Measurements from ENCODE around the gene ARHGAP22.

Gene ARHGAP22

DNA sequence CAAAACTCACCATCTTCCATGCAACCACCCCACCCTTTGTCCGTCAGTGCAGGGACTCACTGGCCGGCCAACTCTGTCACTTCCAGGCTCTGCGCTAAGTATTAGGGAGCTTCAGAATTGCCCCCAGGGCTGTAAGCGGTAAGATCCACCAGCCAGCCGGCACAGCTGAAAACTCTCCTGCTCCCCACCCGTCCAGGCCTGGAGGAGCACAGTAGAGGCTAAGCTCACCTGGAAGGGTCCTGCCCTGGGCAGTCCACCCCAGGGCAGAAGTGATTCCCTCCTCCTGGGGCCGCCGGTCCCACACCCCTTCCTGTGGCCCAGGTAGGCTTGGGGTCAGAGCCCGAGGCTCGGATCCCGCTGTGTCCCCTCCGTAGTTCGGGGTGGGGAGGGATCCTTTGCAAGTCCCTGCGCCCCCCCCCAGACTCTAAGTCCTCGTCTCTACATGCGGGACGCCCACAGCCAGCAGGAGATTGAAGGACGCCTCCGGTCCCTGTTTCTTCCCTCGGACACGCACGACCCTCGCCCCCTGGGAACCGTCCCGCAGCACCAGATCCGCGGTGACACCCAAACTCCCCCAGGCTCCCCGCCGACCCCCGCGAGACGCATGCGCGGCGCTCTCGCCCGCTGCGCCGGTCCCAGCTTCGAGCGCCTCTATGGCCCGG is 138.9 kb downstream of the ARHGAP22 start:
- H3K27me3 ChIP-seq (replicated peaks; ENCODE audit: control insufficient read depth, insufficient read depth, low read length) = no peaks in the 10 kb centered on the region
- no peaks in the 10 kb centered on the region for H3K36me3 ChIP-seq (ENCODE audit: control insufficient read depth, insufficient read depth, low read length, severe bottlenecking)
- H3K4me1 ChIP-seq (ENCODE audit: control insufficient read depth, insufficient read depth, low read length) = peaks cover 15% of the 10 kb centered on the region
- no peaks in the 10 kb centered on the region for H3K9me3 ChIP-seq (ENCODE audit: control insufficient read depth, low read length)
- H3K9ac ChIP-seq (ENCODE audit: low read length) = peak overlapping the region; percentile 48
- H3K4me3 ChIP-seq (ENCODE audit: low read length) = peak overlapping the region; percentile 54
- no peak for DNase-seq (ENCODE audit: low read depth)

DNA sequence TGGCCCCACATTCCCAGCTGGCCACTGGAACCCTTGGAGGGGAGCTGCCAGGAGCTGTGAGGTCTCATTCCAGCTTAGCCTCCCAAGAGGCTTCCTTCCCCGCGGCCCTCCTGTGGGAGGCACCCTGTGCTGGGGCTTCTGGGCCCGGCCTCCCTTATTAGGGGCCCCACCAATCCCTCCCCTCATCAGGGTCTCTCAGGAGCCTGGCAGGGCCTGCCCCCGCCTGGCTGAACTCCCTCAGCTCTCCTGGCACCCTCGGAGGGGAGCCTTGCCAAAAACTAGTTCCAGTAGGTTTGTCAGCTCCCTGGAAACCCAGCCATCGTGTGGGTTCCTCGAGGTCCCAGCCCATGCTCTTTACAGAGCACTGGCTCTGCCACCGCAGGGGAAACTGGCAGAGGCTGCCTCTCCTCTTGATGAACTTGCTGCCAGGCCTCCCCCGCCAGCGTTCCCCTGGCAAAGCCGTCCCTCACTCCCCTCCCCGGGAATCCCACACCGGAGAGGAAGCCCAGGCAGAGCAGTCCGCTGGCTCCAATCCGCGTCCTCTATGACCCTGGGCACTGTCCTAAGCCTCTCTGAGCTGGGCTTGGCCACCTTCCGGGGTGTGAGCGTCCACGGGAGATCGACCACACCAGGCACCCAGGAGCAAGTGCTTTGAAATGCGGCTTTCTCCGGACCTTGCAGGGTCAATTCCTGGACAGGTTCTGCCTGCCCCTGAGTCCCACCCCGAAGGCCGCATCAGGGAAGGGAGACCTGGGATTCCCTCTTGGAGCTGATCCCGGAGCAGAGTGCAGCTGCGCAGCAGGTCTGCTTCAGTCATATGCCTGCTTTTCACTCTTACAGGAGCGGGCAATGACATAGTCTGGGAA is 139.8 kb downstream of the ARHGAP22 start:
- DNase-seq (ENCODE audit: low read depth) = no peak
- no peak overlapping the region for H3K4me3 ChIP-seq (ENCODE audit: low read length)
- no peaks in the 10 kb centered on the region for H3K9me3 ChIP-seq (ENCODE audit: control insufficient read depth, low read length)
- no peaks in the 10 kb centered on the region for H3K36me3 ChIP-seq (ENCODE audit: control insufficient read depth, insufficient read depth, low read length, severe bottlenecking)
- H3K27me3 ChIP-seq (replicated peaks; ENCODE audit: control insufficient read depth, insufficient read depth, low read length) = no peaks in the 10 kb centered on the region
- peaks cover 15% of the 10 kb centered on the region for H3K4me1 ChIP-seq (ENCODE audit: control insufficient read depth, insufficient read depth, low read length)
- no peak overlapping the region for H3K9ac ChIP-seq (ENCODE audit: low read length)

DNA sequence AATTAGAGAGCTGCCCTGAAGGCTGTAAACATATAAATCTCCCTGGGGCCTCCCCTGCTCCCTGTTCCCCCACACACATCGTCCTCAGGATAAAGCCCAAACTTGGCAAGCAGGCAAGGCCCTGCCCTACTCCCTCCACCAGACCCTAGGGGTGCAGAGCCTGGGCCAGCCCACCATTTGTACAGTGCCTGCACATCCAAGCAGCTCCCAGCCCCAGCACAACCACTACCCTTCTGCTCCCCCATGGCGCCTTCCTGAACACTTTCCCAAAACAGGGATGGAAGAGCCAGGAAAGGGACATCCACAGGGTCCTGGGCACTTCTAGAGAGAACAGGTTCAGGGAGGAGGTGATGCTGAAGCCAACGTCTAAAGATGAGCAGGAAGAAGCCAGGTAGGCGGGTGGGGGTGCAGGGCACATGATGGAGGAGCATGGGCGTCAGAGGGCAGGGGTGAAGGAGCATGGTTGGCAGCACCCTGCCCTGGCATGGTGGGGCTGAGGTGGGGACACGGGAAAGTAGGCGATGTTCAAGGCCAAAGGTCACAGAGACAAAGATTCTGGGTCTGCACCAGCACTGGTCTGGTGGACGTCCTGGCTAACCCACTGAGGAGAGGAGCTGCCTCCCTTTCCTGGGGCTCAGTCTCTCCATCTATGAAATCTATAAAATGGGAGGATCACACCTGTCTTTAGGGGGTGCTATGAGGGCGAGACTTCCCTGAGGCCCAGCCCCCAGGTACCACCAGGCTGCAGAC is 140.6 kb downstream of the ARHGAP22 start:
- Histone ChIP-seq H3K36me3 (ENCODE audit: control insufficient read depth, insufficient read depth, low read length, severe bottlenecking) (no peaks in the 10 kb centered on the region), H3K9ac (ENCODE audit: low read length) (no peak overlapping the region), H3K9me3 (ENCODE audit: control insufficient read depth, low read length) (no peaks in the 10 kb centered on the region), H3K4me1 (ENCODE audit: control insufficient read depth, insufficient read depth, low read length) (peaks cover 15% of the 10 kb centered on the region), H3K27me3 (replicated peaks; ENCODE audit: control insufficient read depth, insufficient read depth, low read length) (no peaks in the 10 kb centered on the region), H3K4me3 (ENCODE audit: low read length) (no peak overlapping the region)
- DNase-seq (ENCODE audit: low read depth) = no peak

DNA sequence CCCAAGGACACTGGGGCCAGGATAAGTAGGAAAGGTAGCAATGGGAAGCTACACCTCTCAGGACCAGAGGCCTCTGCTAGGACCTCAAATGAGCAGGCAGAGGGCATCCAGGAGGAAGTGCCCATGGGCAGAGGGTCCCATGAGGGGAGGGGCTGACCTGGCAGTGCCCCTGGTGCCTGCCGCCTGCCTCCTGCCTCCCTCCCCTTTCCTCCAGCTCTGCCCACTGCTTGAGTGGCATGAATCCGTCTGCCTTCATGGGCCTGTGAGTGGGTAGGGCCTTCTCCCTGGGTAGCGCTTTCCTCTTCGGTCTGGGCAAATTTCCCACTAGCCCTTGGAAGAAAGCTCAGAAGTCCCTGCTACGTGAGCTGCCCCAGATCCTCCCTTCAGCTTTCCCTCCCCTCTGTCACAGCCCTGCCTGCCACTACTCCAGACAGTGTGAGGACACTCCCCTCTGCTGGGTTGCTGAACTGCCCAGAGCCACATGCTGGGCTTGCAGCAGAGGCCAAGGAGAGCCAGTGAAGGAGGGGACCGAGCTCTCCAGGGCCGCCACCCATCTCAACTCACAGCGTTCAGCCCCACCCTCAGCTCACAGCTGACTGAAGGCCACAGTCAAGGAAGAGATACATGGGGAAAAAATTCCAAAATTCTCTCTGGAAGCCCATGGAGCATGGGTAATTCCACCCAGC is 141.4 kb downstream of the ARHGAP22 start:
- peak; percentile 55 for DNase-seq (ENCODE audit: low read depth)
- H3K4me1 ChIP-seq (ENCODE audit: control insufficient read depth, insufficient read depth, low read length) = peaks cover 15% of the 10 kb centered on the region

DNA sequence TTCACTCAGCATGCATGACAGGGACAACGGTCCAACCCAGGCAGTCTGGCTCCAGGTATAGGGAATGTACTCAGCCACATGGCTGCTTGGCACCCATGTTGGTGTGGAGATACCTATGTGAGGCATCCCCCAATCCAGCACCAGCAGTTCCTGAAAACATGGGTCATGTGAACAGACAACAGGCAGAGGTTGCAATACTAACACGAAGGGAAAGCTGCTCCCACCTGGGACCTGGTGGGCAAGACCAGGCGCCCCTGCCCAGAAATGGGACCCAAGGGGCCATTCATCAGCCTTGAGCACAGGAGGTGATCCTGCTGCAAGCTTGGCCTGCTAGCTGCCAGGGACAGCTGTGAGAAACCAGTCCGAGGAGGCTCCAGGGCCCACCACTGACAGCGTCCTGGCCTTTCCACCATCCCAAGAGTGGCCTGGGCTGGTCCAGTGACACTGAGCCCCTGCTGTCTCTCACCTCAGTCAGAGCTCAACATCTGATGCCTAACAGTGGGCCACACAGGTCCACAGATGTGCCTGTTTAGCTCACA is 142.3 kb downstream of the ARHGAP22 start:
- DNase-seq (ENCODE audit: low read depth) = no peak
- H3K4me3 ChIP-seq (ENCODE audit: low read length) = no peak overlapping the region
- no peaks in the 10 kb centered on the region for H3K36me3 ChIP-seq (ENCODE audit: control insufficient read depth, insufficient read depth, low read length, severe bottlenecking)
- H3K9ac ChIP-seq (ENCODE audit: low read length) = no peak overlapping the region
- H3K4me1 ChIP-seq (ENCODE audit: control insufficient read depth, insufficient read depth, low read length) = peaks cover 15% of the 10 kb centered on the region
- no peaks in the 10 kb centered on the region for H3K27me3 ChIP-seq (replicated peaks; ENCODE audit: control insufficient read depth, insufficient read depth, low read length)
- H3K9me3 ChIP-seq (ENCODE audit: control insufficient read depth, low read length) = no peaks in the 10 kb centered on the region

More for the DNA sequence above, 141.4 kb downstream of the ARHGAP22 start:
- Histone ChIP-seq H3K9me3 (ENCODE audit: control insufficient read depth, low read length) (no peaks in the 10 kb centered on the region), H3K4me3 (ENCODE audit: low read length) (no peak overlapping the region), H3K36me3 (ENCODE audit: control insufficient read depth, insufficient read depth, low read length, severe bottlenecking) (no peaks in the 10 kb centered on the region), H3K9ac (ENCODE audit: low read length) (no peak overlapping the region), H3K27me3 (replicated peaks; ENCODE audit: control insufficient read depth, insufficient read depth, low read length) (no peaks in the 10 kb centered on the region)

DNA sequence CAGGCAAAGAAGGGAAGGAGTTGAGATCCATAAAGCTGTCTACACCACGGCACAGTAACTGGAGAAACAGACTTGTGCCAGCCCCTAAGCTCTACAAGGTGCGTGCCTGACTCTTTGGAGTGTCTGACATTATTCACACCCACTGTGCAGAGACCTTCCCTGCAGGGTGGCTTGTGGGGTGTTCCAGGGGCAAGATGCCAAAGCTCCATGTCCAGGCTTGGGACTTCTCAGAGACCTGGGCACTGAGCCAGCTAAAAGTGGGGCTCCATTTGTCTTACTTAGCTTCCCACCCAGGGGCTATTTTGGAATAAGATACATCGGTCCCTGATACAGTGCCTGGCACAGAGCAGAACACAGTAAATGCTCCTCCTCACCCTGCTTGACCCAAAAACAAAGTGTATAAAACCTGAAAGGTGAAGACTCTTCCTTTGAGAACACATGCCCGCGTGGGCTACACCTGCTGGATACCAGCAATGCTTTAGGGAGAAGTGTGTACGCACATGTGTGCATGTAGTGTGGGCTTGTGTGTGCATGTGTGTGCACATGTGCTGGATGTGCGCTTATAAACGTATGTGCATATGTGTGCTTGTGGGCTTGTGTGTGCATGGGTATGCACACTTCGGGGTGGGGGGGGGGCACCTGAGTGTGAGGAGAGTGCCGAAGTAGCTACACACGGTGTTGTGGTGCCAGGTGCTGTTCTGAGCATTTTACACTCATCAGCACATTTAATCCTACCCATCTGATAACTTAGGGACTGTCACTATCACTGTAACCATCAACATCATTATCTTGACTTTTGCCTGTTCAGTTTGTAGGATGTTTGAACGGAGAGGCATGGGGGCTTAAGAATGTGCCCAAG is 143.0 kb downstream of the ARHGAP22 start:
- no peak overlapping the region for H3K4me3 ChIP-seq (ENCODE audit: low read length)
- no peaks in the 10 kb centered on the region for H3K36me3 ChIP-seq (ENCODE audit: control insufficient read depth, insufficient read depth, low read length, severe bottlenecking)
- no peaks in the 10 kb centered on the region for H3K27me3 ChIP-seq (replicated peaks; ENCODE audit: control insufficient read depth, insufficient read depth, low read length)
- H3K9me3 ChIP-seq (ENCODE audit: control insufficient read depth, low read length) = no peaks in the 10 kb centered on the region
- no peak overlapping the region for H3K9ac ChIP-seq (ENCODE audit: low read length)
- peaks cover 15% of the 10 kb centered on the region for H3K4me1 ChIP-seq (ENCODE audit: control insufficient read depth, insufficient read depth, low read length)
- no peak for DNase-seq (ENCODE audit: low read depth)

DNA sequence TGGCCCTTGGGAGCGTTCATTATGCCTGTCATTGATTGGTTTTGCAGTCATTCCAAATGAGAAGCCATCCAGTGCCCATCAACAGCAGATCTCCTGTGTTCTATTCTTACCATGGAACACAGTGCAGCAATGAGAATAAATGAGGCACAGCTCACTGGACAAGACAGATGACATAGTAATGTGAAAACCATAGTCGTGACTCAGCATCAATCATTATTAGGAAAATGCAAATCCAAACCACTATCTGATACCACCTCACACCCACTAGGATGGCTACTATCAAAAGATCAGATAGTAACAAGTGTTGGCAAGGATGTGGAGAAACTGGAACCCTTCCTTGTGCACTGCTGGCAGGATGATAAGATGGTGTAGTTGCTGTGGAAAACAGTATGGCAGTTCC is 144.7 kb downstream of the ARHGAP22 start:
- Histone ChIP-seq H3K4me1 (ENCODE audit: control insufficient read depth, insufficient read depth, low read length) (peaks cover 5% of the 10 kb centered on the region), H3K27me3 (replicated peaks; ENCODE audit: control insufficient read depth, insufficient read depth, low read length) (no peaks in the 10 kb centered on the region), H3K4me3 (ENCODE audit: low read length) (no peak overlapping the region), H3K9ac (ENCODE audit: low read length) (no peak overlapping the region), H3K36me3 (ENCODE audit: control insufficient read depth, insufficient read depth, low read length, severe bottlenecking) (no peaks in the 10 kb centered on the region), H3K9me3 (ENCODE audit: control insufficient read depth, low read length) (no peaks in the 10 kb centered on the region)
- no peak for DNase-seq (ENCODE audit: low read depth)

DNA sequence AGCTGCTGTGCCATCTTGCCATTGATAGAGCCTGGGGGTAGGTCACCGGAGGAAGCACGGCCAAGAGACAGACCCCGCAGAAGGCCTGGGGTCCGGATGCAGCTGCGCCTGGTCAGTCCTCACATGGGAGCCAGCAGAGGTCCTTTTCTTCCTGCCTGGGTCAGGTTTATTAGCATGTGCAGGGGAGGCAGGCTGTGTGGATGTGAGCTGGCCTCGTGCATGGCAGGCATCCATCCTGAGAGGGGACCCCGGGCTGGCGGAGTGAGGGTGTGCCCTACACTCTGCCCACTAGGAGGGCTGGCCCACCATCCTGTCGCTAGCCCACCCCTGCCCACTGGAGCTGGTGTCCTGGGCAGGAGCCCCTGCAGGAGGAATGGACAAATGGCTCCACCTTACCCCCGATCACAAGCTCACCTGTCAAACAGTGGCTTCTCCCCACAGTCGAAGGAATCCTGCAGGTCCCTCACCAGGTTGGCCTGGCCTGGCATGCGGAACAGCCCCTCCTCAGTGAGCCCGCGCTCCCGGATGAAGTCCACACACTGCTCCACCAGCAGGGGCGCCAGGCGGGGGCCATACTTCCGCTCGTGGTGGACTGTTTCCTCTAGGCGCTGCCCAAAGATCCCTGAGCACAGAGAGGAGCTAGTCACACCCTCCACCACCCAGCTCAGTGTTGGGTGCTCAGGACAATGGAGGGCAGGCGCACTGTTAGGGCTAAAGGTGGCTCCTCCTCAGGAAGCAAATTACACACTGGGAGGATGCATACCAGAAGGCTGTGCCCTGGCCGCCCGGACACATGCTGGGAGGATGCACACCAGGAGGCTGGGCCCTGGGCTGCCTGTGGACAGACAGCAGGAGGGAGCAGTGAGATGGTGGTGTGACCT is 145.4 kb downstream of the ARHGAP22 start:
- H3K9me3 ChIP-seq (ENCODE audit: control insufficient read depth, low read length) = no peaks in the 10 kb centered on the region
- no peak for DNase-seq (ENCODE audit: low read depth)
- H3K4me3 ChIP-seq (ENCODE audit: low read length) = no peak overlapping the region
- no peaks in the 10 kb centered on the region for H3K36me3 ChIP-seq (ENCODE audit: control insufficient read depth, insufficient read depth, low read length, severe bottlenecking)
- no peaks in the 10 kb centered on the region for H3K4me1 ChIP-seq (ENCODE audit: control insufficient read depth, insufficient read depth, low read length)
- no peaks in the 10 kb centered on the region for H3K27me3 ChIP-seq (replicated peaks; ENCODE audit: control insufficient read depth, insufficient read depth, low read length)
- H3K9ac ChIP-seq (ENCODE audit: low read length) = no peak overlapping the region

DNA sequence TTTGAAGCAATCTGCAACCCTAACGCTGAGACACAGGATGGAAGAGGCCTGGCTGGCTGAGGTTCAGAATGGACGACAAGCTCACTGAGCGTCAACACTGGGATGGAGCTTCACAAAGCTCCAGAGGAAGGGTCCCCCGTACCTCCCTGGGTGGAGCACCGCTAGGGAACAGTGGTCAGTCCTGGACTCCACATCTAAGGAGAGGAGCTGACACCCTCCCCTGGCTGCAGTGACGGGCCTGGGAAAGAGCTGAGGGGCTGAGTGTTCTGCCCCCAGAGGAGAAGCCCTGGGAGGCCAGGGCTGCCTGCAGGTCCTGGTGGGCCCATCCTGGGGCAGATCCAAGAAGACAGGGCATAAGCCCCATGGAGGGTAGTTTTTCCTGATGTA is 146.2 kb downstream of the ARHGAP22 start:
- DNase-seq (ENCODE audit: low read depth) = no peak
- H3K36me3 ChIP-seq (ENCODE audit: control insufficient read depth, insufficient read depth, low read length, severe bottlenecking) = no peaks in the 10 kb centered on the region
- H3K9ac ChIP-seq (ENCODE audit: low read length) = no peak overlapping the region
- no peak overlapping the region for H3K4me3 ChIP-seq (ENCODE audit: low read length)
- no peaks in the 10 kb centered on the region for H3K27me3 ChIP-seq (replicated peaks; ENCODE audit: control insufficient read depth, insufficient read depth, low read length)
- no peaks in the 10 kb centered on the region for H3K9me3 ChIP-seq (ENCODE audit: control insufficient read depth, low read length)
- no peaks in the 10 kb centered on the region for H3K4me1 ChIP-seq (ENCODE audit: control insufficient read depth, insufficient read depth, low read length)

Data from adipocyte (in vitro differentiated cells).